Kidney epithelial cell (primary cell): ENCODE measurements around the gene CD82. TPM values are rescaled to one million over a fixed set of nuclear protein-coding genes. Genes with fewer than 3 reads are reported as not detected.
"Not testable (repeated sequence)": the region's sequence is repeated elsewhere in the genome, so short reads cannot be mapped to it uniquely, and the experiment has no call there.

Source experiments
- DNase-seq: peaks from one replicate; pipeline ENCODE4 v3.0.0-alpha.2; 2010; ENCODE audit warnings: low read depth
- H3K27me3 ChIP-seq: 2 replicates; pipeline ENCODE4 v1.6.0; 2011; ENCODE audit warnings: low read length; ENCODE audit not compliant: control insufficient read depth, insufficient read depth
- H3K36me3 ChIP-seq: 2 replicates; pipeline ENCODE4 v1.5.1; 2011; ENCODE audit warnings: low read length; ENCODE audit not compliant: control insufficient read depth, insufficient read depth
- H3K4me3 ChIP-seq: 2 replicates; pipeline ENCODE4 v1.5.1; 2011; ENCODE audit warnings: low read depth, mild to moderate bottlenecking, control low read depth, low read length
- total RNA-seq: library from RNA; depleted of rRNA; stranded (reverse); fragments of >200 nt; gene quantifications from 2 replicates; pipeline ENCODE4 v1.2.3, GENCODE V29; 2015
- TF ChIP-seq, protein P1 (sequence below): IDR thresholded peaks from 2 replicates; pipeline ENCODE4 v1.5.1; 2011; ENCODE audit warnings: mild to moderate bottlenecking, moderate library complexity, low read length, control low read depth, inconsistent platforms; ENCODE audit not compliant: insufficient read depth, poor library complexity, severe bottlenecking

Gene CD82
- total RNA-seq, 1 donor from 2014 or later: 47.3 TPM

GRCh38 chr11:44643217-44643616 is 77.8 kb downstream of the CD82 start:
- no peak for DNase-seq
- no peaks in the 10 kb centered on the region for H3K36me3 ChIP-seq
- H3K27me3 ChIP-seq: no peaks in the 10 kb centered on the region
- TF ChIP-seq, protein P1, sequence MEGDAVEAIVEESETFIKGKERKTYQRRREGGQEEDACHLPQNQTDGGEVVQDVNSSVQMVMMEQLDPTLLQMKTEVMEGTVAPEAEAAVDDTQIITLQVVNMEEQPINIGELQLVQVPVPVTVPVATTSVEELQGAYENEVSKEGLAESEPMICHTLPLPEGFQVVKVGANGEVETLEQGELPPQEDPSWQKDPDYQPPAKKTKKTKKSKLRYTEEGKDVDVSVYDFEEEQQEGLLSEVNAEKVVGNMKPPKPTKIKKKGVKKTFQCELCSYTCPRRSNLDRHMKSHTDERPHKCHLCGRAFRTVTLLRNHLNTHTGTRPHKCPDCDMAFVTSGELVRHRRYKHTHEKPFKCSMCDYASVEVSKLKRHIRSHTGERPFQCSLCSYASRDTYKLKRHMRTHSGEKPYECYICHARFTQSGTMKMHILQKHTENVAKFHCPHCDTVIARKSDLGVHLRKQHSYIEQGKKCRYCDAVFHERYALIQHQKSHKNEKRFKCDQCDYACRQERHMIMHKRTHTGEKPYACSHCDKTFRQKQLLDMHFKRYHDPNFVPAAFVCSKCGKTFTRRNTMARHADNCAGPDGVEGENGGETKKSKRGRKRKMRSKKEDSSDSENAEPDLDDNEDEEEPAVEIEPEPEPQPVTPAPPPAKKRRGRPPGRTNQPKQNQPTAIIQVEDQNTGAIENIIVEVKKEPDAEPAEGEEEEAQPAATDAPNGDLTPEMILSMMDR: no peak
- H3K4me3 ChIP-seq: no peak overlapping the region

DNA sequence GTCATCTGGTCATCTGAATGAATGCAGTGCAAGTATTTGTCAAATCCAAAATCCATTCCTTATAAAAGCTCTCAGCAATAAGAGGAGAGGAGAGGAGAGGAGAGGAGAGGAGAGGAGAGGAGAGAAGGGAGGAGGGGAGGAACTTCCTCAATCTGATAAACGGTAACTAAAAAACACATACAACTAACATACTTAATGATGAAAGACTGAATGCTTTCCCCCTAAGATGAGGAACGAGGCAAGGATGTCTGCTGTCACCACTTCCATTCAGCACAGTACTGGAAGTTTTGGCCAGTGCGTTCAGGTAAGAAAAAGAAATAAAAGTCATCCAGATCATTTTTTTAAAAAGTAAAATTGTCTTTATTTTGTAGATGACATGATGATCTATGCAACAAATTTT is 80.4 kb downstream of the CD82 start:
- no peaks in the 10 kb centered on the region for H3K36me3 ChIP-seq
- no peak for DNase-seq
- H3K27me3 ChIP-seq: no peaks in the 10 kb centered on the region
- H3K4me3 ChIP-seq: no peak overlapping the region
- TF ChIP-seq, protein P1: no peak

DNA sequence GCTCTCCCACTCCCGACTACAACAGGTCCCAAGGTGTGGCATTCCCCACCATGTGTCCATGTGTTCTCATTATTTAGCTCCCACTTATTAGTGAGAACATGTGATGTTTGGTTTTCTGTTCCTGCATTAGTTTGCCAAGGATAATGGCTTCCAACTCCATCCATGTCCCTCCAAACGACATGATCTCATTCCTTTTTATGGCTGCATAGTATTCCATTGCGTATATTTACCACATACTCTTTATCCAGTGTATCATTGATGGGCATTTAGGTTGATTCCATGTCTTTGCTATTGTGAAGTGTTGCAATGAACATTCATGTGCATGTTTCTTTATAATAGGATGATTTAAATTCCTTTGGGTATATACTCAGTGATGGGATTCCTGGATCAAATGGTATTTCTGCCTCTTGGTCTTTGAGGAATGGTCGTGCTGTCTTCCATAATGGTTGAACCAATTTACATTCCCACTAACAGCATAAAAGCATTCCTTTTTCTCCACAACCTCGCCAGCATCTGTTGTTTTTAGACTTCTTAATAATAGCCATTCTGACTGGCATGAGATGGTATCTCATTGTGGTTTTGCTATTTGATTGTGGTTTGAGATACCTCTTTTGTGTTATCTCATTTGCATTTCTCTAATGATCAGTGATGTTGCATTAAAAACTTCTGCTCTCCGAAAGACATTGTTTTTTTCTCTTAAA is 81.9 kb downstream of the CD82 start:
- H3K27me3 ChIP-seq: not testable (repeated sequence)

DNA sequence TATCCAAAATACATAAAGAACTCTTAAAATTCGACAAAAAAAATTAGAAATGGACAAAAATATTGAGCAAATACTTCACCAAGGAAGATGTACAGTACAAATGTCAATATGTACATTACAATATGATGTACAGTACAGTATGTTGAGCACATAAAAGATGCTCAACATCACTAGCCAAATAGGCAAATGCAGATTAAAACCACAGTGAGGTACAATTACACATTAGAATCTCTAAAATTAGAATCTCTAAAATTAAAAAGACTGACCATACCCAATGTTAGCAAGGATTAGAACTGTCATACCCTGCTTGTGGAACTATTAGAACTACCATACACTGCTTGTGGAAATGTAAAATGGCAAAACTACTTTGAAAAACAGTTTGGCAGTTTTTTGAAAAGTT is 82.6 kb downstream of the CD82 start:
- no peak for DNase-seq
- Histone ChIP-seq H3K27me3 (peaks cover 7% of the 10 kb centered on the region), H3K36me3 (no peaks in the 10 kb centered on the region), H3K4me3 (no peak overlapping the region)
- TF ChIP-seq, protein P1: no peak

More for the DNA sequence above, 81.9 kb downstream of the CD82 start:
- H3K36me3 ChIP-seq, DNase-seq, H3K4me3 ChIP-seq: not testable (repeated sequence)

DNA sequence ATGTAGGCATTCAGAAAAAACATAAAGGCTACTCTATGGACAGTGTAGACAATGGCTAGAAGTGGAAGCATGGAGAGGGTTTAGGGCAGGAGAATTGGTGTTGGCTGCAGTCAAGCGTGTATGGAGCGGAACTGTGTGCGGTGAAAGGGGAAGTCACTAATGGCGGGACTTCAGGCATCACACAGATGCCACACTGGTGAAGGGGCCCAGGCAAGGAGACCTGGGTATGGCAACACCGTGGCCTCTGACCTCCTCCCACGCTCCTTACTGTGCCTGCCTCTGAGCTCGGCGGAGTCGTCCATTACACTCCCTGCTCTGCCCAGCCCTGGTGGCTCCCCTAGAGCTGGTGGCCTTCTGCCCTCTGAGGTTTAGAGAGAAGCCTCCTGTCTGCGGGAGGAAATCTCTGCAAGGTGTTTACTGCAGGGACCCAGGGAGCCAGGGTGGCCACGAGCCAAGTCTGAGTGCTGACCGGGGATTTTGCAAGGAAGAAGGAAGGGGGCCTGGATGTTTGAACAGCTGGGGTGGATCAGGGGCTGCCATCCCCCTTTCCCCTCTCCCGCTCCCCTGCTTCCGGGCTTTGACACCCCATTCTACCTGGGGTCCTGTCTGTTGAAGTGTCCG is 86.2 kb downstream of the CD82 start:
- H3K4me3 ChIP-seq: no peak overlapping the region
- TF ChIP-seq, protein P1: no peak
- H3K36me3 ChIP-seq: no peaks in the 10 kb centered on the region
- no peak for DNase-seq
- peaks cover 11% of the 10 kb centered on the region for H3K27me3 ChIP-seq

DNA sequence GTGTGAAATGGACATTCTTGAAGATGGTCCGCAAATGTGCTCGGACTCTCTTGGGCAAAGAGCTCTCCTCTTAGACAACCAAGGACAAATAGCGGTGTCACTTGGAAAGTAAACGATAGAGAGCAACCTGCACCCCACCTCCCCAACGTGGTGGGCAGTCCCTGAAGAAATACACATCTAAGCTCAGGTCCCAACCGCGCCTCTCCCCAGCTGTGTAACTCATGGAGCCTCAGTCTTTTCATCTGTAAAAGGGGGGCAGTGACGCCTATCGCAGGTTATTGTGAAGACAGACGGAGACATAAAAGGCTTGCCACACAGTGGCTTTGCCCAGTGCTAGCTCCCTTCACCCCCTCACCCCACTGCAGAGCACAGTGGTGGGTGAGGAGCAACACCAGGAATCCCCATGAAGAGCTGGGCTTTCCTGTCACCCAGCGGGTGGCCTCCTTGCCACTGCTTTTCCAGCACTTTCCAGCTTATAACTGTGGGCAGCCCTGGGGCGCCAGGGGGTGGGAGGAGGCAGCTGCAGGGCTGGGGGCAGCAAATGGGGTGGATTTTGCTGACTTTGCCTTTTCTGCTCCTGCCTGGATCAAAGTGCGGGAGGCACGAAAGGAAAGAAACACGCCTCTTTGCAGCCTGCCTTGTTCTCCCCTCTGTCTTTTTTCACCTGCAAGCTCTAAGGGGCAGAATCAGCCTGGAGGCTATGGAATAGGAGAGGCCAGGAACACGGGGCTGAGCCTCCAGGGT is 87.6 kb downstream of the CD82 start:
- TF ChIP-seq, protein P1: no peak
- Histone ChIP-seq H3K4me3 (no peak overlapping the region), H3K36me3 (no peaks in the 10 kb centered on the region), H3K27me3 (peaks cover 11% of the 10 kb centered on the region)
- DNase-seq: no peak
